K562 (cell line): ENCODE measurements around the gene FBXO17.

ENCODE experiments used
- FOXM1 ChIP-seq, 2 experiments: fragments of 450-650 bp in 1 of 2; sonication (generic) in 1 of 2; formaldehyde crosslinking in 1 of 2; IDR thresholded peaks; 2 replicates each; pipeline versions ENCODE4 v1.6.1 to v1.9.0; 2017 to 2022; ENCODE audit warnings: low read depth in 2 of 2, mild to moderate bottlenecking in 2 of 2, missing genetic modification reagents in 1 of 2, moderate library complexity in 1 of 2
- MAX ChIP-seq: sonication (generic); formaldehyde crosslinking; IDR thresholded peaks from 2 replicates; pipeline ENCODE4 v1.9.0; 2022; ENCODE audit warnings: mild to moderate bottlenecking, missing genetic modification reagents
- RCOR1 ChIP-seq, 2 experiments: IDR thresholded peaks; 2 replicates each; pipeline ENCODE4 v1.6.1; 2012; ENCODE audit warnings: low read depth in 2 of 2, low read length in 2 of 2, borderline replicate concordance in 1 of 2, improper control_type of control experiment in 1 of 2
- SP1 ChIP-seq: sonication (generic); formaldehyde crosslinking; IDR thresholded peaks from 2 replicates; pipeline ENCODE4 v1.8.1; 2022; ENCODE audit warnings: mild to moderate bottlenecking, missing genetic modification reagents
- YY1 ChIP-seq, 3 experiments: IDR thresholded peaks; 2 replicates each; pipeline ENCODE4 v1.6.1; 2011; ENCODE audit warnings: low read length in 2 of 3, mild to moderate bottlenecking in 2 of 3, moderate library complexity in 2 of 3, borderline replicate concordance in 1 of 3, control low read depth in 1 of 3, low read depth in 1 of 3; ENCODE audit not compliant: insufficient read depth in 3 of 3, insufficient replicate concordance in 2 of 3, control insufficient read depth in 1 of 3, insufficient read length in 1 of 3; ENCODE audit errors: extremely low read depth in 1 of 3

GRCh38 chr19:39004403-39004802, 28.9 kb upstream of the FBXO17 start:
- TF ChIP-seq FOXM1 (IDR thresholded peaks at IDR 0.05; ENCODE audit: low read depth) (no peak), FOXM1 (CRISPR knock-in tag; IDR thresholded peaks at IDR 0.05; ENCODE audit: low read depth) (no peak), YY1 (IDR thresholded peaks at IDR 0.05; ENCODE audit: borderline replicate concordance in 1 of 3, control insufficient read depth in 1 of 3, extremely low read depth in 1 of 3, insufficient read depth in 3 of 3, insufficient read length in 1 of 3, insufficient replicate concordance in 2 of 3, low read depth in 1 of 3, low read length in 2 of 3) (no peak), RCOR1 (IDR thresholded peaks at IDR 0.05; ENCODE audit: borderline replicate concordance in 1 of 2, low read depth in 2 of 2, low read length in 2 of 2) (peak in 1 of 2 experiments; percentile 82; a peak in 2 of 4 replicates), SP1 (CRISPR knock-in tag) (no peak), MAX (CRISPR knock-in tag) (no peak)
